ENCODE results near the gene FERMT3. TPM values are rescaled to one million over a fixed set of nuclear protein-coding genes. Genes with fewer than 3 reads are reported as not detected.
A peak's percentile ranks its signal among the peaks of the same experiment; 100 is the strongest.

FERMT3 gene
- total RNA-seq, 4 donors from 2014 or later = 4.7 to 22.2 (median 8.2) TPM

DNA sequence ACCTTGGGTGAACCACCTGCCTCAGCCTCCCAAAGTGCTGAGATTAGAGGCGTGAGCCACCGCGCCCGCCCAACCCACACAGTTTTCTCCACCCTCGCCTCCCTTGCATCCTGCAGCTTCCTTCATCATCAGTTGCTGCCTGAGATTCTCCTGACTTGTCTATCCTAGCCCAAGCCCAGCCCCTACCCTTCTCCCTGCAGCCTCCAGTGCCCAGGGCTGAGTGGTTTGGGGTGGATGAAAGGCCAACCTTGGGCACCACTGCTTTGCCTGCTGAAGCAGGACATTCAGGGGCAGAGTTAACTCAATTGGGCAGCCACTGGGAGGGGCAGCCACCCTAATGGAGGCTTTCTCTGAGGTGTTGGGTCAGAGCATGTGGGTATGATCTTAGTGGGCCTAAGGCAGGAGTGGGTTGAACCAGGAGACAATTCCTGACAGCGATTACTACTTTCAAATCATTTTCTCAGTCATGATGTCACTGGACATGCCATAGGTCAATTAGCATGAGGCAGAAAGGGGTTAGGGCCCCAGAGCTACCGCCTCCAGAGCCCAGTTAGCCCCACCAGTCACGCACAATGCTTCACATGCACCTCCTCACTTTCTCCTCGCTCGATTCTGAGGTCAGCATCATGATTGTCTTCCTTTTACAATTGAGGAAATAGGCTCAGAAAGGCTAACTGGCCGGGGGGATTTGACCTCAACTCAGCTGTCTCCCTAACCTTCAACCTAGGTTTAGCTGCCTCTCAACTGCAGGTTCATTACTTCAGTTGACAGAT is 33.3 kb downstream of the FERMT3 start:
- H3K4me3 ChIP-seq = peak overlapping the region; percentile 84
- peaks cover 32% of the 10 kb centered on the region for H3K36me3 ChIP-seq
- no peaks in the 10 kb centered on the region for H3K9me3 ChIP-seq
- TF ChIP-seq EP300 (IDR thresholded peaks at IDR 0.05) (no peak), POLR2AphosphoS5 (IDR thresholded peaks at IDR 0.05) (no peak)
- TF ChIP-seq, protein P1, sequence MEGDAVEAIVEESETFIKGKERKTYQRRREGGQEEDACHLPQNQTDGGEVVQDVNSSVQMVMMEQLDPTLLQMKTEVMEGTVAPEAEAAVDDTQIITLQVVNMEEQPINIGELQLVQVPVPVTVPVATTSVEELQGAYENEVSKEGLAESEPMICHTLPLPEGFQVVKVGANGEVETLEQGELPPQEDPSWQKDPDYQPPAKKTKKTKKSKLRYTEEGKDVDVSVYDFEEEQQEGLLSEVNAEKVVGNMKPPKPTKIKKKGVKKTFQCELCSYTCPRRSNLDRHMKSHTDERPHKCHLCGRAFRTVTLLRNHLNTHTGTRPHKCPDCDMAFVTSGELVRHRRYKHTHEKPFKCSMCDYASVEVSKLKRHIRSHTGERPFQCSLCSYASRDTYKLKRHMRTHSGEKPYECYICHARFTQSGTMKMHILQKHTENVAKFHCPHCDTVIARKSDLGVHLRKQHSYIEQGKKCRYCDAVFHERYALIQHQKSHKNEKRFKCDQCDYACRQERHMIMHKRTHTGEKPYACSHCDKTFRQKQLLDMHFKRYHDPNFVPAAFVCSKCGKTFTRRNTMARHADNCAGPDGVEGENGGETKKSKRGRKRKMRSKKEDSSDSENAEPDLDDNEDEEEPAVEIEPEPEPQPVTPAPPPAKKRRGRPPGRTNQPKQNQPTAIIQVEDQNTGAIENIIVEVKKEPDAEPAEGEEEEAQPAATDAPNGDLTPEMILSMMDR (IDR thresholded peaks at IDR 0.05) = no peak
- WGBS = 84% methylated on average over 10 of the region's 11 CpGs
- peaks cover 82% of the 10 kb centered on the region for H3K4me1 ChIP-seq
- no peaks in the 10 kb centered on the region for H3K27me3 ChIP-seq
- peak overlapping the region; percentile 97 for H3K27ac ChIP-seq
- DNase-seq (ENCODE audit: low spot score in 2 of 2) = no peak

- TF ChIP-seq POLR2AphosphoS5 (IDR thresholded peaks at IDR 0.05) = peak in 2 of 3 donors; percentile 36 to 97
- TF ChIP-seq, protein P1 (IDR thresholded peaks at IDR 0.05) = no peak
- TF ChIP-seq POLR2A (IDR thresholded peaks at IDR 0.05) = peak; percentile 61 to 86
- no peak for TF ChIP-seq EP300 (IDR thresholded peaks at IDR 0.05)
- WGBS = 2% methylated on average over 16 of the region's 58 CpGs
- H3K9me3 ChIP-seq = no peaks in the 10 kb centered on the region
Measured at GRCh38 chr11:64240435-64241240, 34.1 kb downstream of the FERMT3 start, which contains the start of gene FKBP2. Gene FKBP2, plus strand, starts transcription at chr11:64241095. Its CDS starts 1,293 bp downstream, at chr11:64242388.

DNA sequence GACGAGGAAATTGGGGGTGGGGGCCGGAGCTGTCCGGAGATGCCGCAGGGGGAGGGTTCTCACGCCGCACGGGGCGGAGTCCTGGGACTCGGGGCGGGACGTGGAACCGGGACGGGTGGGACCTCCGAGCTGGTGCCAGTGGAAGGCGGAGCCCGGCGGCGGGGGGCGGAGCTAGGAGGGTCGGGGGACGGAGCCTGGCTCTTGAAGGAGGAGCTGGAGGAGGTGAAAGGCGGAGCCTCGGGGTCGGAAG is 34.6 kb downstream of the FERMT3 start:
- 0% methylated on average over 1 of the region's 24 CpGs for WGBS
- peaks cover 32% of the 10 kb centered on the region for H3K36me3 ChIP-seq
- H3K9me3 ChIP-seq = no peaks in the 10 kb centered on the region
- H3K4me1 ChIP-seq = peaks cover 82% of the 10 kb centered on the region
- TF ChIP-seq EP300 (IDR thresholded peaks at IDR 0.05) = no peak
- TF ChIP-seq, protein P1 (IDR thresholded peaks at IDR 0.05) = no peak
- TF ChIP-seq POLR2AphosphoS5 (IDR thresholded peaks at IDR 0.05) = no peak
- no peak for TF ChIP-seq POLR2A (IDR thresholded peaks at IDR 0.05)
- peak; percentile 100 for DNase-seq (ENCODE audit: low spot score in 2 of 2)
- no peaks in the 10 kb centered on the region for H3K27me3 ChIP-seq
- H3K4me3 ChIP-seq = peak overlapping the region; percentile 84
- peak overlapping the region; percentile 97 for H3K27ac ChIP-seq

More at GRCh38 chr11:64240435-64241240, 34.1 kb downstream of the FERMT3 start, which contains the start of gene FKBP2:
- Histone ChIP-seq H3K27me3 (no peaks in the 10 kb centered on the region), H3K36me3 (peaks cover 32% of the 10 kb centered on the region), H3K4me1 (peaks cover 82% of the 10 kb centered on the region), H3K4me3 (peak within 1 kb of the TSS; percentile 84), H3K27ac (peak within 1 kb of the TSS; percentile 97)
- DNase-seq (ENCODE audit: low spot score in 2 of 2) = peak; percentile 98

DNA sequence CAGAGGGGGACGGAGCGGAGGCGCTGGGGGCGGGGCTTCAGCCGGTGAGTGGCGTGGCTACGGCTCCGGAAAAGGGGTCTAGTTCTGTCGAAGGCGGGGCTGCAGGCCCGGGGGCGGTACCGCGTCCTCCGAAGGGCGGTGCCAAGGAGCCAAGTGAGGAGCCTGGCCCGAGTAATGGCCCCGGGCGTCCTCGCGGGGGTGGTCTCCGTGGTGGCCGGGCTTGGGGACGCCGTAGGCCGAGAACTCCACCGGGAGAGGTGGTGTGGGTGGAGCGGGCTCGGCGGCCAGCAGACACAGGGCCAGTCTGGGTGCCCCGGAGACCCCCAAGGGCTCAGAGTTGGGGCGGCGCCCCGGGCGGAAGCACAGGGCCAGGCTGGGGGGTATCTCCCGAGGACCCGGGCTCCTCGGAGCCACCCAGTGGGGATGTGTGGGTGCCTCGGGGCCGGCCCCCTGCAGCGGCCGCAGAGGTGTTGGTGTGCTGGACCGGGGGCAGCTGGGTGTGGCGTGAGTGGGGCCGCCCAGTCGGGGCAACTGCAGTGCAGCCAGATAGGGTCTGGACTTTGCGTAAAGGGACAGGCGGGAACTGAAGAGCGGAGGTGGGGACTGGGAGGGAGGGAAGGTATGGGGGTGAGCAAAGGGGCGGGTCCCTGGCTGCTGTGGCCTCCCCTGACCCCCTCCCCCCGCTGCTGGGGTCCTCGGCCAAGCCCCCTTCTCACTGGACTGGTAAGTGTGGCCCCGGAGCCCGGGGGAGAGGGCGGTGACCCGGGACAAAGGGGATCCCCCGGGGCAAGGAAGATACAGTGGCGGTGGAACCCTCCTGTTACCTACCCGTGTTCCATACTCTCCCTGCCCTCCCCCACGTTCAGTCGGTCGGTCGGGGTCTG is 35.2 kb downstream of the FERMT3 start:
- peak in 1 of 2 donors; percentile 86 for DNase-seq (ENCODE audit: low spot score in 2 of 2)
- 0% methylated on average over 20 of the region's 63 CpGs for WGBS
- Histone ChIP-seq H3K27me3 (no peaks in the 10 kb centered on the region), H3K4me1 (peaks cover 80% of the 10 kb centered on the region), H3K4me3 (peak overlapping the region; percentile 84), H3K9me3 (no peaks in the 10 kb centered on the region), H3K36me3 (peaks cover 32% of the 10 kb centered on the region), H3K27ac (peak overlapping the region; percentile 97)
- TF ChIP-seq, protein P1 (IDR thresholded peaks at IDR 0.05) = no peak
- peak in 1 of 3 donors; percentile 25 for TF ChIP-seq POLR2AphosphoS5 (IDR thresholded peaks at IDR 0.05)
